NCI-H1417 (cell line): ENCODE data around the gene DET1.
"Not testable (repeated sequence)": the region's sequence is repeated elsewhere in the genome, so short reads cannot be mapped to it uniquely, and the experiment has no call there.

ENCODE experiments used
- DNase-seq, 3 experiments: peaks; one replicate each; lab custom pipeline; 2025; lab: John Stamatoyannopoulos, UW

The DET1 gene

GRCh38 chr15:88497109-88497765 lies 49.2 kb downstream of the DET1 start:
- peak in 2 of 3 experiments; percentile 7 to 35 for DNase-seq

GRCh38 chr15:88493844-88494243 lies 52.6 kb downstream of the DET1 start:
- no peak for DNase-seq

GRCh38 chr15:88491158-88491557 lies 55.3 kb downstream of the DET1 start:
- peak; percentile 5 to 64 (median 21) for DNase-seq

DNA sequence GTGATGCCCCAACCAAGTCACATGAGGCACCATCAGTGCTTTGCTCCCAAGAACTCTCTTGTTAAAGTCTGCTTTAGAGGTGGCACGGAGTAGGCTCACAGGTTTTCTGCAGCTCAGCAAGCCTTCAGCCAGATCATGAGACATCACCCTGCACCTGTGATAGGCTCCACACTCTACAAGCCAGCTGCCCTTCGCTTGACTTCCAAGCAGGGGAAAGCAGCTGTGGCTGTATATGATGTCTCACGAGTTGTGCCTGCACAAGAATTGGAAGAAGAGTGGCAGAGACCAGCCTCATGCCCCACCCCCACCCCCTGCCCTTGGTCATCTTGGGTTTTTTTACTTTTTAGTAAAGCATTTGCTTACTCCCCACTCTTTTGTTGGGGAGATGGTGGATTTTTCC lies 56.4 kb downstream of the DET1 start:
- no peak for DNase-seq

GRCh38 chr15:88489321-88489720 lies 57.2 kb downstream of the DET1 start:
- DNase-seq = no peak

DNA sequence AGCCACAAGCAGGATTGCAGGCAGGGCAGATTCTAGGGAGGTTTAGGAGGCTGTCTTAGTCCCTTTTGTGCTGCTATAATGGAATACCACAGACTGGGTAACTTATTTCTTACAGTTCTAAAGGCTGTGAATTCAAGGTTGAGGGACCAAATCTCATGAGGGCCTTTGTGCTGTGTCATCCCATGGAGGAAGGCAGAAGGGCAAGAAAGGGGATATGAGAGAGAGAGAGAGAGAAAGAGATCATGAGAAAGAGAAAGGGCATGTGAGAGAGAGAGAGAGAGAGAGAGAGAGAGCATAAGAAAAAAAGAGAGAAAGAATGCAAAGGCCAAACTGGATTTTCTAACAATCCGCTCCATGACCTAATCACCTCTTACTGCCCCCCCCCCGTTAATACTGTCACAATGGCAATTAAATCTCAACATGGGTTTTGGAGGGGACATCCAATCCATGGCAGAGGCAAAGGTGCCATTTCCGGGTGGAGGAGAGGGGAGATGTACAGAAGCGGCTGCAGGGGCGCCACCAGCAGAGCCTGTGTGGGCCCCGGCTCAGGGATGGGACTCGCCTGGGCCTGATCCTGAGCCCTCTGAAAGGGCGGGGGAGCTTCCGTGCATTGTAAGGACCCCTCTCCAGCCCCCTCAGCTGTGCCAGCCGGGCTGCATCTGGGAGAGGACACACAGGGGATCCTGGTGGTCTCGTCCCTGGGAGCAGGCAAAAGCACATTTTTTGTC lies 58.5 kb downstream of the DET1 start:
- DNase-seq = no peak

- DNase-seq = no peak
These were observed 59.2 kb downstream of the DET1 start for GRCh38 chr15:88487178-88487795.

DNA sequence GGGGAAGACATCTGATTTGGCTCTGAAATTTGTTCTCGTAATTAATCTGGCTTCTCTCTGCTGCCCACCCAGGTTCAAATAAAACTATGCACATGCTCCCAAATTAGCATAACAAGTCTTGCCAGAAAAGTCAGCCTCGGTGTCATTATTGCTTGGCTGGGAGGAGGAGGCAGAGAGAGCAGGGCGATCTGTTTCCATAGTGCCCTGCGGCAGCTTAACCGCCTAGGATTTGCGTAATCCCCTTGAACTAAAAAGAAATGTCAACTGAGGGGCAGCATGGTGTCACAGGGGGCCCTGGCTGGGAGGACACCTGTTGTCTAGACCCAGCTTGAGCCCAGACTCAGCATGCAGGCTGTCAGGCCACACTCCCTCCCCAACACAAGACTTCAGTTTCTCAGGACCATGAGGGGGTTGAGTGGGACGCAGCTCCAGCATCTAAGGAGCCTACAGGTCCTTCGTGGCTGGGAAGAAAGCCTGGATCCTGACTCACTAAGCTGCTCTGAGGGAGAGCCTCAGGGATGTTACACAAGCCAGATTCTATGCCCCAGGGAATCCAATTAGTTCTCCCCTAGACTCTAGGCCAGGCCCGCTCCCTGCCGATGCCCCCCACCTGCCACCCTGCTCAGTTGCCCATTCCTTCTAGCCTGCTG lies 61.7 kb downstream of the DET1 start:
- DNase-seq = no peak

DNA sequence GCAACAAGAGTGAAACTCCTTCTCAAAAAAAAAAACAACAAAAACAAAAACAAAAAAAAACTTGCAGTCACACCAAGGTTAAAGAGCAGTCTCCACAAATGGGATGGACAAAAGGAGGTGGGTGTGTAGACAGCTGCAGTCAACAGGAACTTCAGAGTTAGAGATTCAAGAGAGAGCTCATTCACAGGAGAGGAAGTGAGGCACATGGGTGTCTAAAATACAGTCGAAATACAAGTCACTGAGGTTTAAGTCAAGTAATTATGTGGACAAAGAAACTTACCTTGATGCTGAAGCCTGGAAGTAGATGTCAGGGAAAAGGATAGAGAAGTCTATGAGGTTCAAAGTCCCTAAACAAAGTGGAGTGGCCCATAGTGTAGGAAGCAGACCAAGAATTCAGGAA lies 64.2 kb downstream of the DET1 start:
- no peak for DNase-seq

- DNase-seq = no peak
These were observed 65.5 kb downstream of the DET1 start for GRCh38 chr15:88480981-88481380.

GRCh38 chr15:88479169-88479568 lies 67.3 kb downstream of the DET1 start:
- DNase-seq = no peak

- no peak for DNase-seq
These were observed 68.6 kb downstream of the DET1 start for GRCh38 chr15:88477904-88478303.

- no peak for DNase-seq
These were observed 69.4 kb downstream of the DET1 start for GRCh38 chr15:88477126-88477525.

GRCh38 chr15:88476635-88477060 lies 69.8 kb downstream of the DET1 start:
- peak; percentile 32 to 79 (median 41) for DNase-seq

DNA sequence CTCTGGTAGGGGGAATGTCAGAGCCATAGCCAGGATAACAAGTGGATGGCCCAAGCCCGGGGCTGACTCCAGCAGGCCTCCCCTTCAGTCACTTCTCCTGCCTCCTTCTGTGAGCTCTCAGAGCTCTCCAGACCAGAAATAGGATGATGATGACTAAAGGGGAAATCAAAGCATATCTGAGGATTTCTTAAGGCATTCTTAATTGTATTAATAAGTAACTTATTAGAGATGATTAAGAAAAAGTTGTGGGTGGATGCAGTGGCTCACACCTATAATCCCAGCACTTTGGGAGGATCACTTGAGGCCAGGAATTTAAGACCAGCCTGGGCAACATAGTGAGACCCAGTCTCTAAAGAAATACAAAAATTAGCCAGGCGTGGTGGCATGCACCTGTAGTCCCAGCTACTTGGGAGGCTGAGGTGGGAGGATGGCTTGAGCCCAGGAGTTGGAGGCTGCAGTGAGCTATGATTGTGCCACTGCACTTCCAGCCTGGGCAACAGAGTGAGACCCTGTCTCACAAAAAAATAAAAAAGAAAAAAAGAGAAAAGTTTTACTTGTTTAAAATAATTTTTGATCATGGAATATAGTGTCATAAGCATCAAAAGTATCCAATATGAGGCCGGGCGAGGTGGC lies 72.7 kb downstream of the DET1 start:
- not testable (repeated sequence) for DNase-seq

DNA sequence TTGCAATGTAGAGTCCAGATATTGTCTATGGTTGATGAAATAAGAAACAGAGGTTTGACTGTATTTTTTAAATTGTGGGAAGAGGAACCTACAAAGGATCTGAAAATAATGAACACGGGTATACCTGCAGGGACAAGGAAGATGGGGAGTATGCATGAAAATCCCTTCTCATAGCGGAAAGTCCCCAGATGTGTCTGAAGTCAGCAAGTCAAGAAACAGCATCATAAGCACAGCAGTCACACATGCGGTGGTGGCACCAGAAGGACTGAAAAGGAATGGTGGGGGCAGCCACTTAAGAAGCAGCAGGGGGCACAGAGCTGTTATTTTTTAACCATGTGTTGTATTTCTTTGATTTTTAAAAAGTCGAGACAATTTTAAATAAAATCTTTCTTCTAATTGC lies 74.3 kb downstream of the DET1 start:
- DNase-seq = no peak

DNA sequence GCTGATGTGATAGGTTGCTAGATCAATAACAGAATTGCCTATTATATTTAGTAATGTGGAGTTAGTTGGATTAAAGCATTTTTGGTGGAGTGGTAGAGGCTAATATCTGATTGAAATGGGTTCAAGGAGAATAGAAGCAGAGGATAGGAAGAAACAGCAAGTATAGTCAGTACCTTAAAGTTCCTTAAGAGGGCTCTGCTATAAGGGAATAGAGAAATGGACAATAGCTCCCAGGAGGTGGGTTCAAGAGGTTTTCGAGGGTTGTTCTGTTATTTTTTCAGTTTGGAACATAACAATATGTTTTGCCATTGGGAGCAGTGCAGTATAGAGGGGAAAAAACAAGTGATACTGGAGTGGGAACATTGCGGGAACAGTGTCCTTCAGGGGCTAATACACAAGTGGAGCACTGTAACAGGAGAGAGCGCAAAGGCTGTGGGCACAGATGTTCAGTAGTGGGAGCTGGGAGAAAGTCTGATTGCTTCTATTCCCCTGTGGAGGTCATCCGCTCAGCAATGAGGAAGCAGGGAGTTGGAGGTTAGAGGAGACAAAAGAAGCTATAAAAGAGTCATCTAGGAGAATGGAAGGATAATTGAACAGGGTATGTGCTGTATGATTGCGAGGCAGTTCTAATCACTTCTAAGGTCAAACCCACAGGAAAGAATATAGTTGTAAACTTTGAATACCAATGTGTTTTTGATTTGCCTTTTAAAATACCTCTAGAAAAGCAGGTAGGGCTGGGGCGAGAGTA lies 75.7 kb downstream of the DET1 start:
- no peak for DNase-seq

GRCh38 chr15:88469321-88469720 lies 77.2 kb downstream of the DET1 start:
- DNase-seq = no peak

DNA sequence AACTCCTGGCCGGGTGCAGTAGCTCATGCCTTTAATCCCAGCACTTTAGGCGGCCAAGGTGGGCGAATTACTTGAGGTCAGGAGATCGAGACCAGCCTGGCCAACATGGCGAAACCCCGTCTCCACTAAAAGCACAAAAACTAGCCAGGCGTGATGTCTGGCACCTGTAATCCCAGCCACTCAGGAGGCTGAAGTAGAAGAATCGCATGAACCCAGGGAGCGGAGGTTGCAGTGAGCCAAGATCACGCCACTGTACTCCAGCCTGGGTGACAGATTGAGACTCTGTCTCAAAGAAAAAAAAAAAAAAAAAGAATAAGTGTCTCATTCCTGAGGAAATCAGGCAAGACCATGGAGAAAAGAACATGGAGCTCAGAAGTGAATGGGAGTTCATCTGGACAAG lies 77.8 kb downstream of the DET1 start:
- not testable (repeated sequence) for DNase-seq

- DNase-seq = peak in 1 of 3 experiments; percentile 57
These were observed 78.4 kb downstream of the DET1 start for GRCh38 chr15:88467935-88468528.
